A673 (cell line): Measurements from ENCODE around the gene ABHD11. TPM values are rescaled to one million over a fixed set of nuclear protein-coding genes. Genes with fewer than 3 reads are reported as not detected.

ENCODE experiments used
- BruUV-seq: library from RNA; stranded (reverse); fragments of 400-500 nt; replicated peaks from 2 replicates; lab custom pipeline; 2021; lab: Mats Ljungman, UMichigan
- CTCF ChIA-PET: fragments of 300-600 bp; sonication (Branson Sonifier 250); formaldehyde crosslinking; loops from one replicate; lab custom pipeline; 2022; ENCODE audit warnings: antibody characterized with exemption; lab: Charles Lee
- POLR2A ChIA-PET: fragments of 300-600 bp; sonication (Branson Sonifier 250); formaldehyde crosslinking; loops from one replicate; lab custom pipeline; 2022; ENCODE audit warnings: antibody characterized with exemption; ENCODE audit not compliant: low non-redundant PET; lab: Charles Lee
- DNase-seq: peaks from one replicate; pipeline ENCODE4 v3.0.0-alpha.2; 2015; ENCODE audit warnings: low spot score
- H3K27ac ChIP-seq: fragments of 200-600 bp; sonication (generic); 2 replicates; pipeline ENCODE4 v1.5.1; 2016; ENCODE audit warnings: mixed run types, low read depth, mild to moderate bottlenecking, mixed read lengths, antibody characterized with exemption, low read length; ENCODE audit not compliant: poor library complexity, severe bottlenecking
- H3K27me3 ChIP-seq: fragments of 200-600 bp; sonication (generic); replicated peaks from 2 replicates; pipeline ENCODE4 v1.6.1; 2017; ENCODE audit warnings: mixed run types, low read depth, mild to moderate bottlenecking, mixed read lengths, antibody characterized with exemption, low read length; ENCODE audit not compliant: insufficient read depth, poor library complexity
- H3K36me3 ChIP-seq: fragments of 200-600 bp; sonication (generic); 2 replicates; pipeline ENCODE4 v1.6.1; 2016; ENCODE audit warnings: mixed run types, mild to moderate bottlenecking, mixed read lengths, antibody characterized with exemption, low read length; ENCODE audit not compliant: insufficient read depth, poor library complexity, severe bottlenecking
- H3K4me1 ChIP-seq: fragments of 200-600 bp; sonication (generic); 2 replicates; pipeline ENCODE4 v1.6.1; 2017; ENCODE audit warnings: mixed run types, mild to moderate bottlenecking, mixed read lengths, antibody characterized with exemption, low read length; ENCODE audit not compliant: insufficient read depth, poor library complexity, severe bottlenecking
- H3K4me3 ChIP-seq: fragments of 200-600 bp; sonication (generic); 2 replicates; pipeline ENCODE4 v1.5.1; 2016; ENCODE audit warnings: low read depth, mixed run types, mild to moderate bottlenecking, mixed read lengths, low read length; ENCODE audit not compliant: poor library complexity, severe bottlenecking
- H3K9me3 ChIP-seq: fragments of 200-600 bp; sonication (generic); 2 replicates; pipeline ENCODE4 v1.6.1; 2016; ENCODE audit warnings: mixed run types, low read depth, mild to moderate bottlenecking, mixed read lengths, antibody characterized with exemption, low read length; ENCODE audit not compliant: poor library complexity, severe bottlenecking
- CTCF ChIP-seq: fragments of 300-800, 200-600 bp; sonication (generic); conservative IDR thresholded peaks from 2 replicates; pipeline ENCODE4 v1.5.1; 2017; ENCODE audit warnings: low read depth, mild to moderate bottlenecking, antibody characterized with exemption, low read length, moderate library complexity, mixed read lengths
- EZH2 ChIP-seq: fragments of 200-600 bp; sonication (generic); IDR thresholded peaks from 2 replicates; pipeline ENCODE4 v1.6.1; 2017; ENCODE audit warnings: borderline replicate concordance, low read depth, mild to moderate bottlenecking, mixed read lengths, antibody characterized with exemption, low read length; ENCODE audit not compliant: poor library complexity, severe bottlenecking
- intact Hi-C: fragments of 100-400 bp; cut with micrococcal nuclease; formaldehyde crosslinking; loops from one replicate; pipeline ENCODE4 v1.10.0; 2022; ENCODE audit not compliant: unreplicated experiment
- total RNA-seq: library from RNA; stranded (reverse); gene quantifications from 2 replicates; pipeline ENCODE4 v1.2.3, GENCODE V29; 2021

ABHD11 gene
- total RNA-seq, 1 experiment from 2014 or later: 22.9 TPM

DNA sequence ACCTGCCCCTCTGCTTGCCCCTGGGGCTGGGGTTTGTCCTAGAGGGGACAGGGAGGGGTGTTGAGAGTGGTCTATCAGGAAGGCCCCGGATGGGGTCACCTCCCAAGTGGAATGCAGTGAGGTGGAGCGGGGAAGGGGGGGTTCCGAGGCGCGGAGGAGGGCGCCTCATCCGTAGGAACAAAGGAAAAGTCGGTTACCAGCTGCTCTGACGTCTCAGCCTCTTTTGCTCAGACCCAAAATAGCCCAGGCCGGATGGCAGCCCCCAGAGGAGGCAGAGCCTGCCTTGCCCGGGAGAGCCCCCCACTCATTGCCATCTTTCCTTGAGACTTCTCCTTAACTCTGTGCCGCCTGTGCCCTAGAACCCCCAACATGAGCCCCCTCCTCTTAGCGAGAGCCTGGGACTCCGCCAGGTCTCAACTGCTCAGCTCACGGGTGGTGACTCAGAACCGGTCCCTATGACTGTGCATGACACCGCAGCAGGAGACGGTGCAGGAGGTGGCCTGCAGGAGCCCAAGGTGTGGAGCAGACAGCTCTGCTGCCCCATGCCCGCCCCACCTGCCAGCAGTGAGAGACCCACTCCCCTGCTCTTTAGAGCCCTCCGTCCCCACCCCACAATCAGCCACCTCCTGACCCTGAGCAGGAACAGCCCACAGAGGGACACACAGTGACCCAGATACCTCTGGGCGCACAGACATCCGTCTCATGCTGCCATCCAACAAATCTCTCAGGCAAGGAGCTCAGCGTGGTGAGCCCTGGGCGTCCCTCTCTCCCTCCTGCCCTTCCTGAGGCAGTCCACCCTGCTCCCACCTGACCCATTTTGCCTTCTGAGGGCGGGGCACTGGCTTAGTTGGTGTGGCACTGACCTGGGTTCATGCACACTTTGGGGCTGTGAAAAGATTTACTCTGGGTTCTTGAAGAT, 32.2 kb downstream of the ABHD11 start:
- no peaks in the 10 kb centered on the region for H3K9me3 ChIP-seq
- peak overlapping the region; percentile 97 for H3K27ac ChIP-seq
- H3K4me1 ChIP-seq: peaks cover 66% of the 10 kb centered on the region
- intact Hi-C loops: no loop called here
- peaks cover 22% of the 10 kb centered on the region for H3K36me3 ChIP-seq
- BruUV-seq: no TSS peak
- ChIA-PET CTCF (interaction anchor here (0.6 to 3.0 kb wide), 2 partner anchors 19 to 41 kb away, joined by 4 to 9 read pairs; no protein-coding TSS in a partner anchor), POLR2A (interaction anchor here (0.5 to 1.2 kb wide), 3 partner anchors 105 to 150 kb away, joined by 3 to 18 read pairs (median 6); partner anchors contain the start of gene TBL2)
- no peaks in the 10 kb centered on the region for H3K27me3 ChIP-seq
- no peak for DNase-seq
- H3K4me3 ChIP-seq: no peak overlapping the region
- no peak for TF ChIP-seq CTCF
- TF ChIP-seq EZH2: no peak

- ChIA-PET POLR2A (no interaction called here), CTCF (interaction anchor here (0.6 to 3.0 kb wide), 3 partner anchors 10 to 29 kb away, joined by 4 to 9 read pairs (median 7); no protein-coding TSS in a partner anchor)
- Histone ChIP-seq H3K27me3 (no peaks in the 10 kb centered on the region), H3K9me3 (no peaks in the 10 kb centered on the region), H3K27ac (peak overlapping the region; percentile 97), H3K4me1 (peaks cover 59% of the 10 kb centered on the region), H3K4me3 (no peak overlapping the region), H3K36me3 (peaks cover 29% of the 10 kb centered on the region)
- intact Hi-C loops: loop anchor here (2.0 kb wide), 1 partner anchor 13 kb away; the partner anchor contains the start of gene STX1A
- BruUV-seq: no TSS peak
- DNase-seq: no peak
- TF ChIP-seq CTCF (no peak), EZH2 (no peak)
Observed at GRCh38 chr7:73705551-73705920, 33.1 kb downstream of the ABHD11 start.

- peak; percentile 93 for DNase-seq
- H3K36me3 ChIP-seq: peaks cover 35% of the 10 kb centered on the region
- intact Hi-C loops: loop anchor here (2.0 kb wide), 1 partner anchor 14 kb away; the partner anchor contains the start of gene STX1A
- no peaks in the 10 kb centered on the region for H3K9me3 ChIP-seq
- no peak for TF ChIP-seq EZH2
- TF ChIP-seq CTCF: no peak
- no peaks in the 10 kb centered on the region for H3K27me3 ChIP-seq
- BruUV-seq: no TSS peak
- H3K4me3 ChIP-seq: peak overlapping the region; percentile 7
- POLR2A ChIA-PET: no interaction called here
- peaks cover 59% of the 10 kb centered on the region for H3K4me1 ChIP-seq
- H3K27ac ChIP-seq: peak overlapping the region; percentile 97
- CTCF ChIA-PET: interaction anchor here (0.6 to 3.0 kb wide), 6 partner anchors 11 to 145 kb away, joined by 4 to 9 read pairs (median 6); no protein-coding TSS in a partner anchor
Observed at GRCh38 chr7:73704640-73705550, 33.7 kb downstream of the ABHD11 start.
